KOPT-K1 (cell line): ENCODE data around the gene DEFB128.
"Not testable (repeated sequence)": the region's sequence is repeated elsewhere in the genome, so short reads cannot be mapped to it uniquely, and the experiment has no call there.

Source experiments
- H3K27ac ChIP-seq: fragments of 200-600 bp; sonication (generic); 2 replicates; pipeline ENCODE4 v1.5.1; 2016; ENCODE audit warnings: antibody characterized with exemption, mild to moderate bottlenecking, low read depth, low read length; ENCODE audit not compliant: poor library complexity, severe bottlenecking
- H3K36me3 ChIP-seq: fragments of 200-600 bp; sonication (generic); 2 replicates; pipeline ENCODE4 v1.5.1; 2017; ENCODE audit warnings: antibody characterized with exemption, mild to moderate bottlenecking, low read length, moderate library complexity; ENCODE audit not compliant: insufficient read depth
- H3K9me3 ChIP-seq: fragments of 200-600 bp; sonication (generic); 2 replicates; pipeline ENCODE4 v1.5.1; 2017; ENCODE audit warnings: antibody characterized with exemption, low read length, mild to moderate bottlenecking; ENCODE audit not compliant: insufficient read depth, poor library complexity, severe bottlenecking

The DEFB128 gene

GRCh38 chr20:189611-190010 is at the start of gene DEFB128:
Gene DEFB128 (minus strand): TSS chr20:189711. CDS start chr20:189623, 88 bp downstream.
- Histone ChIP-seq H3K9me3 (peaks cover 17% of the 10 kb centered on the region), H3K27ac (no peak within 1 kb of the TSS), H3K36me3 (no peaks in the 10 kb centered on the region)

- Histone ChIP-seq H3K36me3 (no peaks in the 10 kb centered on the region), H3K27ac (no peak overlapping the region), H3K9me3 (no peaks in the 10 kb centered on the region)
These were observed 48.4 kb upstream of the DEFB128 start for GRCh38 chr20:237929-238328.

- no peaks in the 10 kb centered on the region for H3K36me3 ChIP-seq
- H3K27ac ChIP-seq: no peak overlapping the region
These were observed 48.0 kb upstream of the DEFB128 start for GRCh38 chr20:237489-237888.

GRCh38 chr20:235891-236290 is 46.4 kb upstream of the DEFB128 start:
- H3K36me3 ChIP-seq: no peaks in the 10 kb centered on the region
- no peaks in the 10 kb centered on the region for H3K9me3 ChIP-seq
- no peak overlapping the region for H3K27ac ChIP-seq

More at GRCh38 chr20:237489-237888, 48.0 kb upstream of the DEFB128 start:
- H3K9me3 ChIP-seq: no peaks in the 10 kb centered on the region

- Histone ChIP-seq H3K27ac (no peak overlapping the region), H3K9me3 (no peaks in the 10 kb centered on the region), H3K36me3 (no peaks in the 10 kb centered on the region)
These were observed 38.1 kb upstream of the DEFB128 start for GRCh38 chr20:227439-228105.

GRCh38 chr20:226958-227357 is 37.4 kb upstream of the DEFB128 start, which contains the start of gene DEFB129:
Gene DEFB129 (plus strand): TSS chr20:227258. CDS start chr20:227289, 31 bp downstream.
- H3K9me3 ChIP-seq: no peaks in the 10 kb centered on the region
- no peaks in the 10 kb centered on the region for H3K36me3 ChIP-seq
- H3K27ac ChIP-seq: no peak within 1 kb of the TSS

GRCh38 chr20:225879-226278 is 36.4 kb upstream of the DEFB128 start:
- not testable (repeated sequence) for H3K27ac ChIP-seq, H3K9me3 ChIP-seq

GRCh38 chr20:221258-221830 is 31.8 kb upstream of the DEFB128 start:
- H3K27ac ChIP-seq: no peak overlapping the region
- no peaks in the 10 kb centered on the region for H3K9me3 ChIP-seq
- H3K36me3 ChIP-seq: no peaks in the 10 kb centered on the region

More at GRCh38 chr20:225879-226278, 36.4 kb upstream of the DEFB128 start:
- not testable (repeated sequence) for H3K36me3 ChIP-seq

GRCh38 chr20:219290-220115 is 30.0 kb upstream of the DEFB128 start:
- no peaks in the 10 kb centered on the region for H3K36me3 ChIP-seq
- H3K9me3 ChIP-seq: no peaks in the 10 kb centered on the region
- H3K27ac ChIP-seq: no peak overlapping the region

GRCh38 chr20:217266-217665 is 27.8 kb upstream of the DEFB128 start:
- no peaks in the 10 kb centered on the region for H3K36me3 ChIP-seq
- no peaks in the 10 kb centered on the region for H3K9me3 ChIP-seq
- no peak overlapping the region for H3K27ac ChIP-seq

GRCh38 chr20:215796-216195 is 26.3 kb upstream of the DEFB128 start:
- Histone ChIP-seq H3K9me3 (no peaks in the 10 kb centered on the region), H3K36me3 (no peaks in the 10 kb centered on the region), H3K27ac (no peak overlapping the region)

GRCh38 chr20:214383-214782 is 24.9 kb upstream of the DEFB128 start:
- H3K27ac ChIP-seq: no peak overlapping the region

GRCh38 chr20:210809-211502 is 21.4 kb upstream of the DEFB128 start:
- H3K36me3 ChIP-seq: no peaks in the 10 kb centered on the region
- H3K27ac ChIP-seq: no peak overlapping the region

More at GRCh38 chr20:214383-214782, 24.9 kb upstream of the DEFB128 start:
- H3K9me3 ChIP-seq: no peaks in the 10 kb centered on the region
- H3K36me3 ChIP-seq: no peaks in the 10 kb centered on the region

GRCh38 chr20:208942-209566 is 19.5 kb upstream of the DEFB128 start:
- Histone ChIP-seq H3K36me3 (no peaks in the 10 kb centered on the region), H3K9me3 (no peaks in the 10 kb centered on the region), H3K27ac (no peak overlapping the region)

More at GRCh38 chr20:210809-211502, 21.4 kb upstream of the DEFB128 start:
- no peaks in the 10 kb centered on the region for H3K9me3 ChIP-seq
